HG03025 (cell line): Measurements from ENCODE around the gene CPNE4.

Experiments used
- ATAC-seq: cut with Tn5 transposase; IDR thresholded peaks from one replicate; pipeline ENCODE4 v1.9.1; 2021; ENCODE audit warnings: mild to moderate bottlenecking, moderate library complexity; ENCODE audit not compliant: unreplicated experiment, low FRiP score

Gene CPNE4

GRCh38 chr3:132017137-132017536 is 17.7 kb downstream of the CPNE4 start:
- no peak for ATAC-seq

- ATAC-seq: no peak
Observed at GRCh38 chr3:132016061-132017041, 18.5 kb downstream of the CPNE4 start.

GRCh38 chr3:132014105-132014504 is 20.7 kb downstream of the CPNE4 start:
- no peak for ATAC-seq

- ATAC-seq: no peak
Observed at GRCh38 chr3:132009241-132009640, 25.6 kb downstream of the CPNE4 start.

DNA sequence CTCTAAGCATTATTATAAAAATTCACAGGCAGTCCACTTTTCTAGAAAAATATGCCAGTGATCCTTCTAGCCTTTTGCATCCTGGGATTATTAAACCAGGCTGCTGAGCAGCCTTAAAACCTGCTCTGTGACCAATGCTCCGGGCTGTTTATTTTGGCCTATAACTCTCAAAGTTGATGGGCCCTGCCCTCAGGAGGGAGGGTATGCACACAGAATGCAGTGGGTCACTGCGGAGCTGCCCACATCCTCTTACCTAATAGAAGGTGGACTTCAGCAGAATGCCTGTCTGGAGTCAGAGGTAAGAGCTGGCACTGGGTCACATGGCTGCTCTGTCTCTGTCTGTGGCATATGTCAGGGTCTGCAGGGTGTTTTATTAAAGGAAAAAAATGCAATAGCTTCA is 26.0 kb downstream of the CPNE4 start:
- no peak for ATAC-seq

- no peak for ATAC-seq
Observed at GRCh38 chr3:132007617-132008016, 27.2 kb downstream of the CPNE4 start.

GRCh38 chr3:132006605-132007204 is 28.1 kb downstream of the CPNE4 start:
- no peak for ATAC-seq

- no peak for ATAC-seq
Observed at GRCh38 chr3:132004571-132004970, 30.2 kb downstream of the CPNE4 start.

DNA sequence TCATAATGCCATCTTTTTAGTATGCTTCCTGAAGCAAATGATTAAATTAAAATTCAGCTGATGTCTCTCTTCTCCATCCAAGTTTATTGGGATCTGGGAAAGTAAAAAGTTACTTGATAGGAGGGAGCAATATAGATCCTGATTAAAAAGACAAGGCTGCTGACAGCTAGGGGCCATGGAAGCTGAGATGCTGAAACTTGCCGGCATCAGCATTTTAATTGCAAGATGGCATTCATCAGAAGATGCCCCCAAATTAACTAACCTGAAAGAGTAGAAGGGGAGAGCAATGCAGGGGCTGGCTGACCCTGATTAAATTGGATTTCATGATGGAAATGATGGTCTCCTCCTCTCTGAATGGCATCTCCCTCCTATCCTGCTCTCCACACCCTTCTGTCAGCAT is 31.1 kb downstream of the CPNE4 start:
- ATAC-seq: no peak

GRCh38 chr3:132001999-132002398 is 32.8 kb downstream of the CPNE4 start:
- ATAC-seq: no peak

DNA sequence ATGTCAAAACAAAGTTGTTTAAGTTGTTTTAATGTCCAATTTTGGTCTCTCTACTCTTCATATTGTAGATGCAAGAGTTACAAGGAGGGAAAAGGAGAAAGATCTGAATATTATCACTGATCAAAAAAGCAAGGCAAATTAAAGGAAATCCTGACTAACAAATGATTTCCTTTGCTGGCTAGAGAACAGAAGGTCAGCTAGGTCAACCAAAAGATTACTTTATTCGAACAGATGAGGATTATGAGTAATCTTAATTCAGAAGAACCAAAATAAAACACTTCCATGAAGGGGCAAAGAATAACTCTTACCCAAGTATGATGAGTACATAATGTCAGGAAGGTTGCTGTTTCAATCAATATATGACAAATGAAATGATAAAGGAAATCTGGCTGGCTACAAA is 33.8 kb downstream of the CPNE4 start:
- ATAC-seq: no peak

GRCh38 chr3:131998027-131998426 is 36.8 kb downstream of the CPNE4 start:
- no peak for ATAC-seq

DNA sequence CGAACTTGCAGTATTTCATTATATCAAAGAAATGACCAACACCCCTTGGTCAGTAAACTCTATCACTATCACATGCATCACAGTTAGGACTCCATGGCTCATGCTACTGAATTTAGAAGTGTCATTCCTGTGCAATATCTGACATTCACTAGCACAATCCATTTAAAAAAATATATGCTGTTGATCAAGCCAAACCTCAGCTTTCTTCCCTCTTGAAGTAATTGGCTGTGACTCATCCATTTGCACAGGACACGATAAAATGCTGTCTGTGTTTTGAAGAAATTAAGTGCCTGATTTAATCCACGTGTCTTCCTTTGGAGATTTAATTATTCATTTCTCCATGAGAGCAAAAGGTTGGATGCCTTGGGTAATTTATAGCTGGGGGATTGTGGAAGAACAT is 38.9 kb downstream of the CPNE4 start:
- ATAC-seq: no peak

- ATAC-seq: no peak
Observed at GRCh38 chr3:131989318-131989717, 45.5 kb downstream of the CPNE4 start.

- ATAC-seq: no peak
Observed at GRCh38 chr3:131988209-131988608, 46.6 kb downstream of the CPNE4 start.

DNA sequence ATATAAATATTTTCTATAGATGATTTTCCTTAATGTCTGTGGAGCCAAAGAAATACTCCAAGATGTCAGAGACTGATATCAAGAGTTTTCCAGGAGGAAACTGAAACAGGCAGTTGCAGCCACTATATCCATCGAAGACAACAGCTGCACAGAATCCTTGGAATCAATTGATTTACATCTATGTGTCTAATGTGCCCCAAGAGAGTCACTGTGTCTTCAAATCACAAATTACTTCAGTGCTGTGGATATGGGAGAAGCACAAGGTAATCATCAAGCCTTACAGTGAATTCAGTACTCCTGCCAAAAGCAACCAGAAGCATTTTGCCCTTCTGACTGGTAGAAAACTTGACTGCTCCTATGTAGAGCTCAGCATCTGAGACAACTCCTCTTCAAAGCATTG is 51.1 kb downstream of the CPNE4 start:
- no peak for ATAC-seq

DNA sequence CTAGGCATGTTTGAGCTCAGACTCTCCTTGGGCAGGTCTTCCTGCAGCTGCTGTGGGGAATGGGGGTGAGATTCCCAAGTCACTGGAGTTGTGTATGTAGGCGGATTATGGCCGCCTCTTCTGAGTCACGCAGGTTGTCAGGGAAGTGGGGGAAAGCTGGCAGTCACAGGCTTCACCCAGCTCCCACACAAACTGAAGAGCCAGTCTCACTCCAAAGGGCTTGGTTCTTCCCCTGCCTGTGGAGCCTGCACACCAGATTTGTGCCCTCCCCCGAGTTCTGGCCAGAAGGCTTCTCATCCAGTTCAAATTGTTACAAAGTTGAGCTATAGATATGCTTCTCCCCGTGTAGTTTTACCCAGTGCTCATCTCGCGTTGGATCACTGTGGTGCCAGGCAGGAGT is 53.5 kb downstream of the CPNE4 start:
- ATAC-seq: no peak

DNA sequence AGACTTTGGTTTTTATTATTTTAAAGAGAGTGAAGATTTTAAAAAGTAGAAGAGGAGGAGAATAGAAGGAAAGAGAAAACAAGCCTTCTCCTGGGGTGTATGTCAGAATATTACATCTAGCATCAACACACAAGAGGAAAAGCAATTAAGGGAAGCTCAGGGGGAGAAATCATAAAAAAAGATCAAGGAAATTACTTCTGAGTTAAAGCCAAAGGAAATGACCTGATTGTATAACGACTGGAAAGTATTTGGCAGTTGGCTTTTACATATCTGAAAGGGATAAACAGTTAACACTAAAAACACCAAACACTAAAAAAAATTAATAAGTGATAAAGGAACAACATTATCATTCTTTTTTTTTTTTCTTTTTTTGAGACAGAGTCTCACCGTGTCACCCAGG is 58.4 kb downstream of the CPNE4 start:
- no peak for ATAC-seq

- ATAC-seq: no peak
Observed at GRCh38 chr3:131975047-131975446, 59.8 kb downstream of the CPNE4 start.

GRCh38 chr3:131973731-131974130 is 61.1 kb downstream of the CPNE4 start:
- ATAC-seq: no peak

DNA sequence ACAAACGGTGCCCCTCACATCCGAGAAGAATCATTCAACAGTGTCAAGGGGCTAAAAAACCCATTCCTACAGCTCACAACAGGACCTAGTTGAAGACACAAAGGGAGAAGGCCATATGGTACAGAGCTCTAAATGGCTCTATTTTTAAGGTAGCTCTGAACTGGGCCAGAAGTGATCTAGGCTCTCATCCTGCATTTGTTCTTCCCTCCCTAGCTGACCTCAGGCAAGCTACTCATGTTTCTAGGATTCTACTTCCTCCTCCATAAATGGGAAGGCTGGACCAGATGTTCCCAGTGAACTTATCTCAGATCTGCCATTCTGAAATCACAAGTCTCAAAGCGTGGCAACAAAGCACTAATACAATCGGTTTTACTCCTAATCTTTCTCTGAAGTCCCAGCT is 62.3 kb downstream of the CPNE4 start:
- no peak for ATAC-seq

DNA sequence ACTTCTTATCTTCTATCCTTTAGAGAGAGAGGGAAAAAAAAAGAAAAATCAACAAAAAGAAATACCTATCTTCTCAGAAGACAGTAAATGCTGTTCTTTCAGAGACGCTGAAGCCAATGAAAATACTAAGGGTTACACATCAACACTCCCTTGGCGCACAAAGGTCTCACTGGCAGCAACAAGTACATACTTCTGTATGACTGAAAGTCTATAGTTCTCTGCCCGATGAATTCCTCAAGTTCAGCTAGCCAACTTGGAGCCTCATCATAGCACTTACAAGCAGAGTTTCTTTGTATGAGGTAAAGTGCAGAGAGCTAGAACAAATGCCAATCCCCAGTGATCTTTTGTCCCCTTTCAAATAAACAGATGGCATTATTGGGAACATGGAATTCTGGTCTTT is 62.7 kb downstream of the CPNE4 start:
- ATAC-seq: no peak
